SK-N-SH treated with all-trans-retinoic acid at 6 μM for 48 hours (cell line): ENCODE results near the gene PPP1R3A.
"Not testable (repeated sequence)": the region's sequence is repeated elsewhere in the genome, so short reads cannot be mapped to it uniquely, and the experiment has no call there.

Experiments
- ATAC-seq: fragments of 200-7000 bp; cut with Tn5 transposase; 3 replicates; pipeline ENCODE4 v1.9.1; 2020; ENCODE audit warnings: mild to moderate bottlenecking, moderate library complexity
- ARNTL ChIP-seq: fragments of 450-650 bp; formaldehyde crosslinking; IDR thresholded peaks from 2 replicates; pipeline ENCODE4 v1.5.0; 2020; ENCODE audit warnings: low read depth, mild to moderate bottlenecking, moderate library complexity, borderline replicate concordance
- BACH2 ChIP-seq: fragments of 250-450 bp; sonication (Bioruptor Pico); IDR thresholded peaks from 2 replicates; pipeline ENCODE4 v1.9.0; 2021; ENCODE audit warnings: mild to moderate bottlenecking, borderline replicate concordance
- CSDC2 ChIP-seq: fragments of 250-450 bp; sonication (Bioruptor Pico); IDR thresholded peaks from 2 replicates; pipeline ENCODE4 v1.5.0; 2020; ENCODE audit warnings: mild to moderate bottlenecking, moderate library complexity
- ISL1 ChIP-seq: fragments of 250-450 bp; sonication (Bioruptor Pico); IDR thresholded peaks from 2 replicates; pipeline ENCODE4 v2.1.2; 2022; ENCODE audit warnings: mild to moderate bottlenecking, moderate library complexity
- PPARA ChIP-seq: fragments of 250-450 bp; sonication (Bioruptor Pico); IDR thresholded peaks from 2 replicates; pipeline ENCODE4 v1.5.0; 2020; ENCODE audit warnings: mild to moderate bottlenecking, borderline replicate concordance
- RARB ChIP-seq: fragments of 250-450 bp; sonication (Bioruptor Pico); IDR thresholded peaks from 2 replicates; pipeline ENCODE4 v1.8.0; 2021; ENCODE audit warnings: mild to moderate bottlenecking, moderate library complexity
- TOX ChIP-seq: fragments of 250-450 bp; sonication (Bioruptor Pico); IDR thresholded peaks from 2 replicates; pipeline ENCODE4 v1.8.0; 2021; ENCODE audit warnings: mild to moderate bottlenecking, moderate library complexity, borderline replicate concordance
- ZC3H10 ChIP-seq: fragments of 250-450 bp; sonication (Bioruptor Pico); IDR thresholded peaks from 2 replicates; pipeline ENCODE4 v1.5.1; 2021; ENCODE audit warnings: mild to moderate bottlenecking, moderate library complexity
- ZFP3 ChIP-seq: fragments of 250-450 bp; sonication (Bioruptor Pico); IDR thresholded peaks from 2 replicates; pipeline ENCODE4 v1.5.0; 2020; ENCODE audit warnings: mild to moderate bottlenecking, moderate library complexity
- ZNF565 ChIP-seq: fragments of 450-650 bp; formaldehyde crosslinking; conservative IDR thresholded peaks from 2 replicates; pipeline ENCODE4 v1.5.0; 2020; ENCODE audit warnings: low read depth, mild to moderate bottlenecking, moderate library complexity
- ZNF8 ChIP-seq: fragments of 450-650 bp; formaldehyde crosslinking; IDR thresholded peaks from 2 replicates; pipeline ENCODE4 v1.5.0; 2020; ENCODE audit warnings: mild to moderate bottlenecking, moderate library complexity
- TF ChIP-seq, protein P1 (sequence below): fragments of 250-450 bp; sonication (Bioruptor Pico); IDR thresholded peaks from 2 replicates; pipeline ENCODE4 v1.5.1; 2021; ENCODE audit warnings: mild to moderate bottlenecking, moderate library complexity
- TF ChIP-seq, protein P2 (sequence below): fragments of 250-450 bp; sonication (Bioruptor Pico); IDR thresholded peaks from 2 replicates; pipeline ENCODE4 v1.8.0; 2020; ENCODE audit warnings: mild to moderate bottlenecking, moderate library complexity, borderline replicate concordance
- TF ChIP-seq, protein P3 (sequence below): fragments of 250-450 bp; sonication (Bioruptor Pico); IDR thresholded peaks from 2 replicates; pipeline ENCODE4 v1.8.0; 2021; ENCODE audit warnings: low read depth, mild to moderate bottlenecking, moderate library complexity, borderline replicate concordance
- TF ChIP-seq, protein P4 (sequence below): fragments of 250-450 bp; sonication (Bioruptor Pico); IDR thresholded peaks from 2 replicates; pipeline ENCODE4 v1.5.1; 2020; ENCODE audit warnings: low read depth, mild to moderate bottlenecking, moderate library complexity

PPP1R3A gene

DNA sequence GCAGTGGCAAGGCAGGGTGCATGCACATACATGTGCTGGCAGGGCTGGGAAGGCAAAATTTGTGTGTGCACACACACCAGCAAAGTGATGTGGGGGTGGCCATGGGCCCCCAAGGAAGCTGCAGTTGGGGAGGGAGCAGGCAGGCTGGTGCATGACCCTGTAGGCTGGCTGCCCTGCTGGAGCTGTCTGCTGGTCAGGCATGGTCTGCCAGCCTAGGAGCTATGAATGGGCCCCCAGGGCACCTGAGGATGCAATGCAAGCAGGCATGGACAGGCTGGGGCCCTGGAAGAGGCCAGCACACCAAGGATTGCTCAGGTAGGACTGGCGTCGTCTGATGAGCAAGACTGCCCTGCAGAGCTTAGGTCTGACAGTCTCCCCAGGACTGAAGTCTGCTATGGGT is 18.2 kb upstream of the PPP1R3A start:
- no peak for ATAC-seq
- TF ChIP-seq, protein P1, sequence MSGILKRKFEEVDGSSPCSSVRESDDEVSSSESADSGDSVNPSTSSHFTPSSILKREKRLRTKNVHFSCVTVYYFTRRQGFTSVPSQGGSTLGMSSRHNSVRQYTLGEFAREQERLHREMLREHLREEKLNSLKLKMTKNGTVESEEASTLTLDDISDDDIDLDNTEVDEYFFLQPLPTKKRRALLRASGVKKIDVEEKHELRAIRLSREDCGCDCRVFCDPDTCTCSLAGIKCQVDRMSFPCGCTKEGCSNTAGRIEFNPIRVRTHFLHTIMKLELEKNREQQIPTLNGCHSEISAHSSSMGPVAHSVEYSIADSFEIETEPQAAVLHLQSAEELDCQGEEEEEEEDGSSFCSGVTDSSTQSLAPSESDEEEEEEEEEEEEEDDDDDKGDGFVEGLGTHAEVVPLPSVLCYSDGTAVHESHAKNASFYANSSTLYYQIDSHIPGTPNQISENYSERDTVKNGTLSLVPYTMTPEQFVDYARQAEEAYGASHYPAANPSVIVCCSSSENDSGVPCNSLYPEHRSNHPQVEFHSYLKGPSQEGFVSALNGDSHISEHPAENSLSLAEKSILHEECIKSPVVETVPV, result no peak

DNA sequence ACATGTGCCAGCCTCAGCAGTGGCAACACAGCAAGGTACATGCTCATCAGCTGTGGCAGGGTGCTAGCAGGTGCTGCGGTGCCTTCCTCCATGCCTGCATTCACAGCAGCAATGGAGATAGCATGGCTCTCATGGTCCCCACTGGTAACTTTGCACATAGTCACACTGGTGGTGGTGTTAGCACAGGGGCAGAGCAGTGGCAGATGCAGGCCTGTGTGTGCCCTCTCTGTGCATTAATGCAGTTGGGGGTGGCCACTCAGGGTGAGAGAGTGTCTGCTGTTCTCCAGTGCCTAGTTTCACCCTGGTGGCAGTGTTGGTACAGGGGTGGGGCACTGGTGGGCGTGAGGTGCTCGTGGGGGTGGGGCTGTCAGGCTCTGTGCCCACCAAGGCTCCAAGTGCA is 17.7 kb upstream of the PPP1R3A start:
- no peak for TF ChIP-seq BACH2
- no peak for TF ChIP-seq ZNF565 (CRISPR knock-in tag)
- no peak for TF ChIP-seq ZNF8 (CRISPR knock-in tag)
- TF ChIP-seq ZC3H10 (CRISPR knock-in tag), result no peak
- no peak for TF ChIP-seq ISL1 (CRISPR knock-in tag)
- TF ChIP-seq, protein P2, sequence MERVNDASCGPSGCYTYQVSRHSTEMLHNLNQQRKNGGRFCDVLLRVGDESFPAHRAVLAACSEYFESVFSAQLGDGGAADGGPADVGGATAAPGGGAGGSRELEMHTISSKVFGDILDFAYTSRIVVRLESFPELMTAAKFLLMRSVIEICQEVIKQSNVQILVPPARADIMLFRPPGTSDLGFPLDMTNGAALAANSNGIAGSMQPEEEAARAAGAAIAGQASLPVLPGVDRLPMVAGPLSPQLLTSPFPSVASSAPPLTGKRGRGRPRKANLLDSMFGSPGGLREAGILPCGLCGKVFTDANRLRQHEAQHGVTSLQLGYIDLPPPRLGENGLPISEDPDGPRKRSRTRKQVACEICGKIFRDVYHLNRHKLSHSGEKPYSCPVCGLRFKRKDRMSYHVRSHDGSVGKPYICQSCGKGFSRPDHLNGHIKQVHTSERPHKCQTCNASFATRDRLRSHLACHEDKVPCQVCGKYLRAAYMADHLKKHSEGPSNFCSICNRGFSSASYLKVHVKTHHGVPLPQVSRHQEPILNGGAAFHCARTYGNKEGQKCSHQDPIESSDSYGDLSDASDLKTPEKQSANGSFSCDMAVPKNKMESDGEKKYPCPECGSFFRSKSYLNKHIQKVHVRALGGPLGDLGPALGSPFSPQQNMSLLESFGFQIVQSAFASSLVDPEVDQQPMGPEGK, result no peak
- TF ChIP-seq, protein P3, sequence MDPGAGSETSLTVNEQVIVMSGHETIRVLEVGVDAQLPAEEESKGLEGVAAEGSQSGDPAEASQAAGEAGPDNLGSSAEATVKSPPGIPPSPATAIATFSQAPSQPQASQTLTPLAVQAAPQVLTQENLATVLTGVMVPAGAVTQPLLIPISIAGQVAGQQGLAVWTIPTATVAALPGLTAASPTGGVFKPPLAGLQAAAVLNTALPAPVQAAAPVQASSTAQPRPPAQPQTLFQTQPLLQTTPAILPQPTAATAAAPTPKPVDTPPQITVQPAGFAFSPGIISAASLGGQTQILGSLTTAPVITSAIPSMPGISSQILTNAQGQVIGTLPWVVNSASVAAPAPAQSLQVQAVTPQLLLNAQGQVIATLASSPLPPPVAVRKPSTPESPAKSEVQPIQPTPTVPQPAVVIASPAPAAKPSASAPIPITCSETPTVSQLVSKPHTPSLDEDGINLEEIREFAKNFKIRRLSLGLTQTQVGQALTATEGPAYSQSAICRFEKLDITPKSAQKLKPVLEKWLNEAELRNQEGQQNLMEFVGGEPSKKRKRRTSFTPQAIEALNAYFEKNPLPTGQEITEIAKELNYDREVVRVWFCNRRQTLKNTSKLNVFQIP, result no peak
- TF ChIP-seq, protein P4, sequence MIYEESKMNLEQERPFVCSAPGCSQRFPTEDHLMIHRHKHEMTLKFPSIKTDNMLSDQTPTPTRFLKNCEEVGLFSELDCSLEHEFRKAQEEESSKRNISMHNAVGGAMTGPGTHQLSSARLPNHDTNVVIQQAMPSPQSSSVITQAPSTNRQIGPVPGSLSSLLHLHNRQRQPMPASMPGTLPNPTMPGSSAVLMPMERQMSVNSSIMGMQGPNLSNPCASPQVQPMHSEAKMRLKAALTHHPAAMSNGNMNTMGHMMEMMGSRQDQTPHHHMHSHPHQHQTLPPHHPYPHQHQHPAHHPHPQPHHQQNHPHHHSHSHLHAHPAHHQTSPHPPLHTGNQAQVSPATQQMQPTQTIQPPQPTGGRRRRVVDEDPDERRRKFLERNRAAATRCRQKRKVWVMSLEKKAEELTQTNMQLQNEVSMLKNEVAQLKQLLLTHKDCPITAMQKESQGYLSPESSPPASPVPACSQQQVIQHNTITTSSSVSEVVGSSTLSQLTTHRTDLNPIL, result no peak
- no peak for TF ChIP-seq RARB (CRISPR knock-in tag)
- TF ChIP-seq TOX (CRISPR knock-in tag), result no peak
- TF ChIP-seq, all 23 proteins: peak for 0
- ATAC-seq, result no peak

DNA sequence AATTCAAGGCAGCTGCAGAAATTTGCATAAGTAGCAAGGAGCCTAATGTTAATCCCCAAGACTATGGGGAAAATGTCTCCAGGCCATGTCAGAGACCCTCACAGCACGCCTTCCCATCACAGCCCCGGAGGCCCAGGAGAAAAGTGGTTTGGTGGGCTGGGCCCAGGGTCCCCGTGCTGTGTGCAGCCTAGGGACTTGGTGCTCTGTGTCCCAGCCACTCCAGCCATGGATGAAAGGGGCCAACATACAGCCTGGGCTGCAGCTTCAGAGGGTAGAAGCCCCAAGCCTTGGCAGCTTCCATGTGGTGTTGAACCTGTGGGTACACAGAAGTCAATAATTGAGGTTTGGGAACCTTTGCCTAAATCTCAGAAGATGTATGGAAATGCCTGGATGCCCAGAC is 10.6 kb upstream of the PPP1R3A start:
- not testable (repeated sequence) for ATAC-seq

DNA sequence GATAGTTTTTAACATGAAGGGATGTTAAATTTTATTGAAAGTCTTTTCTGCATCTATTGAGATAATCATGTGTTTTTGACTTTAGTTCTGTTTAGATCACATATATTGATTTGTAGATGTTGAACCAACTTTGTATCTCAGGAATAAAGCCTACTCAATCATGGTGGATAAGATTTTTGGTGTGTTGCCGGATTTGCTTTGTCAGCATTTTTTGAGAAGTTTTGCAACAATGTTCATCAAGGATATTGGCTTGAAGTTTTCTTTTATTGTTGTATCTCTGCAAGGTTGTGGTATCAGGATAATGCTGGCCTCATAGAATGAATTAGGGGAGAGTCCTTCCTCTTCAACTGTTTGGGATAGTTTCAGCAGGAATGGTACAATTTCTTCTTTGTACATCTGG is 9.3 kb upstream of the PPP1R3A start:
- TF ChIP-seq ARNTL, result no peak
- TF ChIP-seq, all 23 proteins: peak for 0
- no peak for ATAC-seq

DNA sequence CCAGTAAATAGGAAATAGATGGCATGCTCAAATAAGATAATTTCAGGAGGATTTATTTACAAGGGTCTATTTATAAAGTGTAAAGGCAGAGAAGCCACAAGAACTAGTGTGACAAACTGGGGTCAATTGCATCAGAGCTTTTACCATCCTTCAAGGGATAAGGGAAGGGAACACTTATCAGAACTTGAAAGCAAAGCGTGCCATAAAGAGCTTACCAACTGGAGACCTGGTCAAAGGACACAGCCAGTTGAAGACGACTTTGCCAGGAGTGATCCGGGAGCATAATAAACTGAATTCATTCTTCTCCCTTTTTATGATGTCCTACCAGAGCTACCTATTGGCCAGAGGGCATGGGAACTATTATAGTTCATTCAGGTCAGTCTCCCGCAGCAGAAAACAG is 3.2 kb upstream of the PPP1R3A start:
- ATAC-seq, result no peak
- TF ChIP-seq, protein P4, result no peak
- no peak for TF ChIP-seq ZNF8 (CRISPR knock-in tag)
- TF ChIP-seq, protein P3, result no peak
- no peak for TF ChIP-seq ZFP3
- TF ChIP-seq, protein P1, result no peak

DNA sequence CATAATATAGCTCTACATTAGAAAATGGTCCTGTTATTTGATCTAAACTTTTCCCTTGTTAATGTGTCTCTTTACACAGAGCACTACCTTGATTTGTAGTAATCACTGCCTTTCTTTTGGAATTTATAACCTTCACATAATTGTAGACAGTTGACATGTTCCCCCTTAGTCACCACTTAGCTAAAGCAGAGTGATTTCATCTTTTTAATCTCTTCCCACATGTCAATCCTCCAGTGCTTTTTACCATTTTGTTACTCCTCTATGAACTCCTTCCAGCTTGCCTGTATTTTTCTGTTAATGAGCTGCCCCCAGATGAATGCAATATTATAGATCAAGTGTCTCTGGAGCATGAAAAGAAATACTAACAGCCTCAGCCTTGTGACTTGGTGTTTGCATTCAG is 2.6 kb upstream of the PPP1R3A start:
- ATAC-seq, result no peak
- no peak for TF ChIP-seq PPARA (CRISPR knock-in tag)
- no peak for TF ChIP-seq CSDC2 (CRISPR knock-in tag)
- no peak for TF ChIP-seq ZC3H10 (CRISPR knock-in tag)
